Panc1 (cell line): Measurements from ENCODE around the gene GRM7.

Experiments
- CTCF ChIP-seq: fragments of 450-650 bp; IDR thresholded peaks from 2 replicates; pipeline ENCODE4 v1.5.1; 2017; ENCODE audit warnings: mild to moderate bottlenecking
- TF ChIP-seq, protein P1 (sequence below), 2 experiments: IDR thresholded peaks; 2 replicates each; pipeline ENCODE4 v1.6.1; 2011 to 2012; ENCODE audit warnings: low read depth in 2 of 2, control low read depth in 1 of 2, low read length in 1 of 2, mild to moderate bottlenecking in 1 of 2, moderate library complexity in 1 of 2; ENCODE audit not compliant: insufficient read depth in 1 of 2

GRCh38 chr3:7547826-7548225 is 686.9 kb downstream of the GRM7 start:
- no peak for TF ChIP-seq CTCF
- TF ChIP-seq, protein P1, sequence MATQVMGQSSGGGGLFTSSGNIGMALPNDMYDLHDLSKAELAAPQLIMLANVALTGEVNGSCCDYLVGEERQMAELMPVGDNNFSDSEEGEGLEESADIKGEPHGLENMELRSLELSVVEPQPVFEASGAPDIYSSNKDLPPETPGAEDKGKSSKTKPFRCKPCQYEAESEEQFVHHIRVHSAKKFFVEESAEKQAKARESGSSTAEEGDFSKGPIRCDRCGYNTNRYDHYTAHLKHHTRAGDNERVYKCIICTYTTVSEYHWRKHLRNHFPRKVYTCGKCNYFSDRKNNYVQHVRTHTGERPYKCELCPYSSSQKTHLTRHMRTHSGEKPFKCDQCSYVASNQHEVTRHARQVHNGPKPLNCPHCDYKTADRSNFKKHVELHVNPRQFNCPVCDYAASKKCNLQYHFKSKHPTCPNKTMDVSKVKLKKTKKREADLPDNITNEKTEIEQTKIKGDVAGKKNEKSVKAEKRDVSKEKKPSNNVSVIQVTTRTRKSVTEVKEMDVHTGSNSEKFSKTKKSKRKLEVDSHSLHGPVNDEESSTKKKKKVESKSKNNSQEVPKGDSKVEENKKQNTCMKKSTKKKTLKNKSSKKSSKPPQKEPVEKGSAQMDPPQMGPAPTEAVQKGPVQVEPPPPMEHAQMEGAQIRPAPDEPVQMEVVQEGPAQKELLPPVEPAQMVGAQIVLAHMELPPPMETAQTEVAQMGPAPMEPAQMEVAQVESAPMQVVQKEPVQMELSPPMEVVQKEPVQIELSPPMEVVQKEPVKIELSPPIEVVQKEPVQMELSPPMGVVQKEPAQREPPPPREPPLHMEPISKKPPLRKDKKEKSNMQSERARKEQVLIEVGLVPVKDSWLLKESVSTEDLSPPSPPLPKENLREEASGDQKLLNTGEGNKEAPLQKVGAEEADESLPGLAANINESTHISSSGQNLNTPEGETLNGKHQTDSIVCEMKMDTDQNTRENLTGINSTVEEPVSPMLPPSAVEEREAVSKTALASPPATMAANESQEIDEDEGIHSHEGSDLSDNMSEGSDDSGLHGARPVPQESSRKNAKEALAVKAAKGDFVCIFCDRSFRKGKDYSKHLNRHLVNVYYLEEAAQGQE (IDR thresholded peaks at IDR 0.05; ENCODE audit: insufficient read depth in 1 of 2, low read depth in 2 of 2, low read length in 1 of 2) = no peak
